Tibial nerve (tissue), 4 donors: Measurements from ENCODE around the gene PTPN3.

ENCODE experiments used
- EP300 ChIP-seq, 2 donors: sonication (generic); formaldehyde crosslinking; IDR thresholded peaks; one replicate each; pipeline ENCODE4 v1.6.1; 2017; ENCODE audit warnings: antibody characterized with exemption in 2 of 2, mild to moderate bottlenecking in 1 of 2
- POLR2A ChIP-seq, 2 donors: fragments of 450-650 bp; IDR thresholded peaks; one replicate each; pipeline ENCODE4 v1.6.1; 2017; ENCODE audit warnings: antibody characterized with exemption in 2 of 2, mild to moderate bottlenecking in 2 of 2, moderate library complexity in 2 of 2
- TF ChIP-seq, protein P1 (sequence below), 5 experiments: fragments of 200-600 bp in 3 of 5; fragments of 450-650 bp in 2 of 5; sonication (generic) in 3 of 5; IDR thresholded peaks; one replicate each; pipeline ENCODE4 v1.5.1; 2016 to 2019; ENCODE audit warnings: antibody characterized with exemption in 5 of 5, mild to moderate bottlenecking in 3 of 5, moderate library complexity in 2 of 5

DNA sequence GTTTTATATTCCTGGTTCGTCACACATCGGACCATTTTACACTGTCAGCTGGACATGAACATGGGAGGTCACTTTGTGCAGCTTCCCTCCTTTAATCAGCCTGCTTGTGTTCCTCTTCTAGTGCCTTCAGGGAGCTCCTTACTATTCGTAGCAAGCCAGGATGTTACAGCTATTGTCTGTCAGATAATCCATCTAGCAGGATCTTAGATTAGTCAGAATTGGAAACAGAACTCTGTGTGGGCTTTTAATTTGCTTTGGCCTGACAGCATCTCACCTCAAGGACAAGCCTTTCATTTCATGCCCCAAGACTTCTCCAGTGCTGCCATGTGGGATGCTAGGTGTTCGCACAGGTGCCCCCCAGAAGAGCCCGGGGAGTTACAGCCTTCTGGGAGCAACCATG is 147.1 kb downstream of the PTPN3 start:
- TF ChIP-seq, protein P1, sequence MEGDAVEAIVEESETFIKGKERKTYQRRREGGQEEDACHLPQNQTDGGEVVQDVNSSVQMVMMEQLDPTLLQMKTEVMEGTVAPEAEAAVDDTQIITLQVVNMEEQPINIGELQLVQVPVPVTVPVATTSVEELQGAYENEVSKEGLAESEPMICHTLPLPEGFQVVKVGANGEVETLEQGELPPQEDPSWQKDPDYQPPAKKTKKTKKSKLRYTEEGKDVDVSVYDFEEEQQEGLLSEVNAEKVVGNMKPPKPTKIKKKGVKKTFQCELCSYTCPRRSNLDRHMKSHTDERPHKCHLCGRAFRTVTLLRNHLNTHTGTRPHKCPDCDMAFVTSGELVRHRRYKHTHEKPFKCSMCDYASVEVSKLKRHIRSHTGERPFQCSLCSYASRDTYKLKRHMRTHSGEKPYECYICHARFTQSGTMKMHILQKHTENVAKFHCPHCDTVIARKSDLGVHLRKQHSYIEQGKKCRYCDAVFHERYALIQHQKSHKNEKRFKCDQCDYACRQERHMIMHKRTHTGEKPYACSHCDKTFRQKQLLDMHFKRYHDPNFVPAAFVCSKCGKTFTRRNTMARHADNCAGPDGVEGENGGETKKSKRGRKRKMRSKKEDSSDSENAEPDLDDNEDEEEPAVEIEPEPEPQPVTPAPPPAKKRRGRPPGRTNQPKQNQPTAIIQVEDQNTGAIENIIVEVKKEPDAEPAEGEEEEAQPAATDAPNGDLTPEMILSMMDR (IDR thresholded peaks at IDR 0.05), result no peak
- TF ChIP-seq EP300 (IDR thresholded peaks at IDR 0.05), result no peak
- TF ChIP-seq POLR2A (IDR thresholded peaks at IDR 0.05), result no peak
